Caco-2 (cell line): ENCODE results near the gene MRM1. TPM values are rescaled to one million over a fixed set of nuclear protein-coding genes. Genes with fewer than 3 reads are reported as not detected.

Experiments
- BruUV-seq: library from RNA; stranded (reverse); fragments of 400-500 nt; replicated peaks from 2 replicates; lab custom pipeline; 2021; lab: Mats Ljungman, UMichigan
- CTCF ChIA-PET: fragments of 300-600 bp; sonication (Branson Sonifier 250); formaldehyde crosslinking; loops from one replicate; lab custom pipeline; 2022; ENCODE audit warnings: antibody characterized with exemption; lab: Charles Lee
- POLR2A ChIA-PET: fragments of 300-600 bp; sonication (Branson Sonifier 250); formaldehyde crosslinking; loops from one replicate; lab custom pipeline; 2022; ENCODE audit warnings: antibody characterized with exemption; lab: Charles Lee
- DNase-seq, 2 experiments: peaks; one replicate each; pipeline versions ENCODE4 v3.0.0 to v3.0.0-alpha.2; 2020 to 2022
- H3K27me3 ChIP-seq: replicated peaks from 2 replicates; pipeline ENCODE4 v1.6.0; 2011; ENCODE audit warnings: low read length; ENCODE audit not compliant: control insufficient read depth, insufficient read depth
- H3K36me3 ChIP-seq: 2 replicates; pipeline ENCODE4 v1.5.1; 2011; ENCODE audit warnings: low read length; ENCODE audit not compliant: control insufficient read depth, insufficient read depth
- H3K4me1 ChIP-seq: fragments of 250-450 bp; sonication (Bioruptor Pico); 2 replicates; pipeline ENCODE4 v1.5.1; 2020; ENCODE audit warnings: mild to moderate bottlenecking
- H3K4me3 ChIP-seq: 2 replicates; pipeline ENCODE4 v1.5.1; 2011; ENCODE audit warnings: low read depth, mild to moderate bottlenecking, control low read depth, low read length
- H3K9me3 ChIP-seq: fragments of 250-450 bp; sonication (Bioruptor Pico); 2 replicates; pipeline ENCODE4 v1.5.1; 2020; ENCODE audit warnings: mild to moderate bottlenecking, moderate library complexity
- H3K27ac Mint-ChIP-seq: one replicate; pipeline ENCODE4 v1.8.0; 2022; ENCODE audit warnings: mixed read lengths; ENCODE audit not compliant: unreplicated experiment
- H3K27me3 Mint-ChIP-seq: one replicate; pipeline ENCODE4 v1.8.0; 2022; ENCODE audit warnings: mixed read lengths; ENCODE audit not compliant: insufficient read depth, unreplicated experiment
- H3K36me3 Mint-ChIP-seq: one replicate; pipeline ENCODE4 v1.8.0; 2022; ENCODE audit warnings: mild to moderate bottlenecking, mixed read lengths; ENCODE audit not compliant: insufficient read depth, unreplicated experiment
- H3K4me1 Mint-ChIP-seq: one replicate; pipeline ENCODE4 v1.8.0; 2022; ENCODE audit warnings: low read depth, mixed read lengths; ENCODE audit not compliant: unreplicated experiment
- H3K4me3 Mint-ChIP-seq: one replicate; pipeline ENCODE4 v1.8.0; 2022; ENCODE audit warnings: mild to moderate bottlenecking, moderate library complexity, mixed read lengths; ENCODE audit not compliant: unreplicated experiment
- H3K9me3 Mint-ChIP-seq: one replicate; pipeline ENCODE4 v1.8.0; 2022; ENCODE audit warnings: mixed read lengths; ENCODE audit not compliant: unreplicated experiment
- intact Hi-C: fragments of 100-400 bp; cut with micrococcal nuclease; formaldehyde crosslinking; loops from one replicate; pipeline ENCODE4 v1.10.0; 2022; ENCODE audit not compliant: unreplicated experiment
- total RNA-seq: library from RNA; stranded (reverse); gene quantifications from 2 replicates; pipeline ENCODE4 v1.2.3, GENCODE V29; 2022
- TF ChIP-seq, protein P1 (sequence below), 2 experiments: fragments of 200-600 bp in 1 of 2; IDR thresholded peaks; 1 replicate in 1 of 2; 2 replicates in 1 of 2; pipeline versions ENCODE4 v1.5.1 to v1.8.0; 2011 to 2022; ENCODE audit warnings: antibody characterized with exemption in 1 of 2, control low read depth in 1 of 2, inconsistent platforms in 1 of 2, low read depth in 1 of 2, low read length in 1 of 2, mild to moderate bottlenecking in 1 of 2, moderate library complexity in 1 of 2; ENCODE audit not compliant: insufficient read depth in 1 of 2, severe bottlenecking in 1 of 2, unreplicated experiment in 1 of 2

Gene MRM1
- total RNA-seq, 1 experiment from 2014 or later = 9.3 TPM

DNA sequence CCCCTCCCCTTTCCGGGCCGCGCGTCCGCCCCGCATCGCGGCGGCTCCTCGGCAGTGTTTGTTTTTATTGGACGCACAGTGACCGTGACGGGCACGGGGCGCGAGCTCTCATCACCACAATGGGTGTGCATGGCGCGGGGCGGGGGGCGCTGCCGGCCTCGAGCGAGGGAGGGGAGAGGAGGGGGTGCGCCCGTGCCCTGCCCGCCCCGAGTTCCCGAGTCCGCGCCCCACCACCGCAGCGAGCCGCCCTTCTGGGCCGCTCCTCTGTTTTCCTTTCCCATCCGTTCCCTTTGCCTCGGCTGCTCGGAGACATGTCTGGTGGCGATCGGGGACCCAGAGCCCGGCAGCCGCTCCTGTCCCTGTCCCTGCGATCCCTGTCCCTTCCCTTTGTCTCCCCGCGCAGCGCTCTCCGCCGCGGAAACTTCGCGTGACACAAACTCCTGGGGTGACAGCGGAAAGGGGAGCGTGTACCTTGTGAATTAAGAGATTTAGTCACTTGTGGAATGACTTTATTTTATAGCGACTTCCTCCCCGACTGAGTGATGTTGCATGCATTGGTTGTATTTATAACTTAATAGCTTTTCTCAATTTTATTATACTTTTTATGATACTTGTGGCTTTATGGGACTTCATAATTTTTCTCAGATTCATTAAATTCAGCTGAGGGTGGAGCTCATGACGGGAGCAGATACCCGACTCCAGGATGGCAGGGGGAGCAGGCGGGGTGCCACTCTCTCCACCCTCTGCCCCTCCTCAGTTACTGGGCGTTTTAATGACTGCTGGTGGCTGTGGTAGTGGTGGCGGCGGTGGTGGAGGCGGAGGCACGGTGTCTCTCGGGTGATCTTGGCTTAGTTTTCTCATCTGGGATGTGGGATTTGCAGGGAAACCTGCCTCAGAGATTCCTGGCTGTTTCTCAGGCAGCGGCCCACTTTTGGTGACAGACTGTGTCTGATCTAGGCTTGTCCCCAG is 40.8 kb downstream of the MRM1 start:
- no peaks in the 10 kb centered on the region for H3K4me1 Mint-ChIP-seq
- intact Hi-C loops = no loop called here
- TF ChIP-seq, protein P1, sequence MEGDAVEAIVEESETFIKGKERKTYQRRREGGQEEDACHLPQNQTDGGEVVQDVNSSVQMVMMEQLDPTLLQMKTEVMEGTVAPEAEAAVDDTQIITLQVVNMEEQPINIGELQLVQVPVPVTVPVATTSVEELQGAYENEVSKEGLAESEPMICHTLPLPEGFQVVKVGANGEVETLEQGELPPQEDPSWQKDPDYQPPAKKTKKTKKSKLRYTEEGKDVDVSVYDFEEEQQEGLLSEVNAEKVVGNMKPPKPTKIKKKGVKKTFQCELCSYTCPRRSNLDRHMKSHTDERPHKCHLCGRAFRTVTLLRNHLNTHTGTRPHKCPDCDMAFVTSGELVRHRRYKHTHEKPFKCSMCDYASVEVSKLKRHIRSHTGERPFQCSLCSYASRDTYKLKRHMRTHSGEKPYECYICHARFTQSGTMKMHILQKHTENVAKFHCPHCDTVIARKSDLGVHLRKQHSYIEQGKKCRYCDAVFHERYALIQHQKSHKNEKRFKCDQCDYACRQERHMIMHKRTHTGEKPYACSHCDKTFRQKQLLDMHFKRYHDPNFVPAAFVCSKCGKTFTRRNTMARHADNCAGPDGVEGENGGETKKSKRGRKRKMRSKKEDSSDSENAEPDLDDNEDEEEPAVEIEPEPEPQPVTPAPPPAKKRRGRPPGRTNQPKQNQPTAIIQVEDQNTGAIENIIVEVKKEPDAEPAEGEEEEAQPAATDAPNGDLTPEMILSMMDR (IDR thresholded peaks at IDR 0.05; ENCODE audit: insufficient read depth in 1 of 2, low read depth in 1 of 2, low read length in 1 of 2, severe bottlenecking in 1 of 2, unreplicated experiment in 1 of 2) = no peak
- Histone ChIP-seq H3K36me3 (no peaks in the 10 kb centered on the region), H3K9me3 (no peaks in the 10 kb centered on the region), H3K4me3 (0 out of 2 replicates have a peak overlapping the region, but pooled peaks have one; percentile 9), H3K27me3 (peaks cover 2% of the 10 kb centered on the region; the same call in 1 of the 2 replicates), H3K4me1 (peaks cover 9% of the 10 kb centered on the region)
- H3K4me3 Mint-ChIP-seq = peak overlapping the region; percentile 72
- CTCF ChIA-PET = interaction anchor here (0.5 kb wide), 2 partner anchors 31 to 478 kb away, joined by 3 to 4 read pairs; no protein-coding TSS in a partner anchor
- peaks cover 58% of the 10 kb centered on the region for H3K27me3 Mint-ChIP-seq
- DNase-seq = no peak
- no peaks in the 10 kb centered on the region for H3K36me3 Mint-ChIP-seq
- H3K9me3 Mint-ChIP-seq = no peaks in the 10 kb centered on the region
- POLR2A ChIA-PET = no interaction called here
- H3K27ac Mint-ChIP-seq = no peak overlapping the region
- BruUV-seq = no TSS peak

DNA sequence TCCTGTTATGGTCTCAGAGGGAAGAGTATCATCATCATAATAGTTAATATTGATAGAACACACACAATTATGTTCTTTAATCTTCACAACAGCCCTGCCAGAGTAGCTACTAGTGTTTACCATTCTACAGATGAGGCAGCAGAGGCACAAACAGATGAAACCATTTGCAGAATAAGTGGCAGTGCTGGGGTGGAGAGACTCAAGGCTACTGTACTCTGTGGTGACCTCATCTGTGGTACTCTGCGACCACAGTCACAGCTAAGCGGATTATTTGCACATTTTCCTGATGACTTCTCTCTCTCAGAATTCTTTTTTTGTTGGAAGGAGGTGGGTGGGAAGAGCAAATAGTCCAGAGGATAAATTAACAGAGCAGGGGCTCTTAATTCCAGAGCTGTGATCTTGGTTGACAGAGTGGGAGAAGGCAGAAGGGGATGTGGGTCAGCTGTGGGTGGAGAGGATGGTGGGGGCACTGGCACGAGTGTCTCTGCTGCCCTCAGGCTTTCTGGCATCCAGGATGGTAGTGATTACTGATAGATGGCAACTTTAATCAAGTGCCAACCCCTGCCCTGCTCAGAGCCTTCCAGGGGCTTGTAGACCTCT is 41.8 kb downstream of the MRM1 start:
- BruUV-seq = no TSS peak
- intact Hi-C loops = no loop called here
- no peaks in the 10 kb centered on the region for H3K9me3 Mint-ChIP-seq
- H3K36me3 ChIP-seq = no peaks in the 10 kb centered on the region
- no peak overlapping the region for H3K4me3 ChIP-seq
- no peaks in the 10 kb centered on the region for H3K4me1 Mint-ChIP-seq
- POLR2A ChIA-PET = no interaction called here
- no peak overlapping the region for H3K4me3 Mint-ChIP-seq
- TF ChIP-seq, protein P1 (IDR thresholded peaks at IDR 0.05; ENCODE audit: insufficient read depth in 1 of 2, low read depth in 1 of 2, low read length in 1 of 2, severe bottlenecking in 1 of 2, unreplicated experiment in 1 of 2) = no peak
- peaks cover 9% of the 10 kb centered on the region for H3K4me1 ChIP-seq
- H3K9me3 ChIP-seq = no peaks in the 10 kb centered on the region
- CTCF ChIA-PET = no interaction called here
- peaks cover 2% of the 10 kb centered on the region; the same call in 1 of the 2 replicates for H3K27me3 ChIP-seq
- no peak overlapping the region for H3K27ac Mint-ChIP-seq
- no peaks in the 10 kb centered on the region for H3K36me3 Mint-ChIP-seq
- DNase-seq = no peak
- H3K27me3 Mint-ChIP-seq = peaks cover 58% of the 10 kb centered on the region

GRCh38 chr17:36645422-36645821 is 44.0 kb downstream of the MRM1 start:
- TF ChIP-seq, protein P1 (IDR thresholded peaks at IDR 0.05; ENCODE audit: insufficient read depth in 1 of 2, low read depth in 1 of 2, low read length in 1 of 2, severe bottlenecking in 1 of 2, unreplicated experiment in 1 of 2) = no peak
- Histone ChIP-seq H3K36me3 (no peaks in the 10 kb centered on the region), H3K27me3 (peaks cover 2% of the 10 kb centered on the region; the same call in 1 of the 2 replicates), H3K4me1 (peaks cover 9% of the 10 kb centered on the region), H3K4me3 (no peak overlapping the region), H3K9me3 (no peaks in the 10 kb centered on the region)
- CTCF ChIA-PET = no interaction called here
- Mint-ChIP-seq H3K27me3 (peaks cover 47% of the 10 kb centered on the region), H3K9me3 (no peaks in the 10 kb centered on the region), H3K36me3 (no peaks in the 10 kb centered on the region), H3K4me1 (no peaks in the 10 kb centered on the region), H3K4me3 (no peak overlapping the region), H3K27ac (no peak overlapping the region)
- no TSS peak for BruUV-seq
- POLR2A ChIA-PET = no interaction called here
- DNase-seq = no peak
- intact Hi-C loops = no loop called here
